BLaER1 (cell line): ENCODE data around the gene PHACTR3.

Source experiments
- H3K27ac ChIP-seq: shearing (Covaris generic); formaldehyde crosslinking; 2 replicates; pipeline ENCODE4 v1.8.1; 2022
- H3K27me3 ChIP-seq: shearing (Covaris generic); formaldehyde crosslinking; 2 replicates; pipeline ENCODE4 v1.8.1; 2022
- H3K36me3 ChIP-seq: shearing (Covaris generic); formaldehyde crosslinking; 2 replicates; pipeline ENCODE4 v1.8.1; 2022
- H3K4me1 ChIP-seq: shearing (Covaris generic); formaldehyde crosslinking; 2 replicates; pipeline ENCODE4 v1.8.1; 2022
- H3K4me2 ChIP-seq: shearing (Covaris generic); formaldehyde crosslinking; 2 replicates; pipeline ENCODE4 v1.8.1; 2022
- H3K4me3 ChIP-seq: shearing (Covaris generic); formaldehyde crosslinking; 2 replicates; pipeline ENCODE4 v1.8.1; 2022
- H3K9ac ChIP-seq: shearing (Covaris generic); formaldehyde crosslinking; 2 replicates; pipeline ENCODE4 v1.8.1; 2022
- H3K9me3 ChIP-seq: shearing (Covaris generic); formaldehyde crosslinking; 2 replicates; pipeline ENCODE4 v1.8.1; 2022
- H4K20me1 ChIP-seq: shearing (Covaris generic); formaldehyde crosslinking; 2 replicates; pipeline ENCODE4 v1.8.1; 2022
- Cebpa-rat ChIP-seq: shearing (Covaris generic); IDR thresholded peaks from 2 replicates; pipeline ENCODE4 v1.8.1; 2022

PHACTR3 gene

DNA sequence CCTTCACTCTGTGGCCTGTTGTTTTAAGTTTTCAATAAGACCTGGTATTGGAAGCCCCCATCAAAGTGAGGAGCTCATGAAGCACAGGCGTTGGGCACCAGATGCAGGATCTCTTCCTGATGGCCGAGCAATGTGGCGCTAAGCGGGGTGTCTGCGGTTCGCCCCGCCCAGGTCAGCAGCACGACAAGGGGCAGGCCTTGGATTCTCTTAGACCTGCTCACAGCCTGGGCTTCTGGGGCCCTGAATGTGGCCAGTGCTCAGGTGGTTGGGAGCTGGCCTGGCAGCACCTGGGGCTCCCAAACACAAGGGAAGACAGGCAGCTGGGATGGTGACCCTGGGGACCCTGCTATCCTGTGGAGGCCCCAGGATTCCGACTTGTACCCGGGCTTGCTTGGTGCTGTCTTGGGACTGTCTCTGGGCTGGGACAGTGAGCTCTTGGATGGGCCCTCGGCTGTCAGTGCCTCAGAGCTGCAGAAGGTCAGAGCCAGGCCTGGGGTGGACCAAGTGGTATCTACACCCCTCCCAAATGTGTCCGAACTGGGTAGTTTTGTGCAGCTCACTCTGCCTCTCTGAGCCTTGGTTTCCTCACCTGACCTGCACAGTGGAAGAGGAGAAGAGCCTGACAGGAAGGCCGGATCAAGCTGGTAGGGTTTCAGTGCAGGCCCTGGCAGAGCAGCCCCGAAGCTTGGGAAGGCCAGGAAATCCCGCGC, 69.1 kb downstream of the PHACTR3 start:
- peak overlapping the region; percentile 65 for H3K4me2 ChIP-seq
- H4K20me1 ChIP-seq: peaks cover 100% of the 10 kb centered on the region
- H3K27me3 ChIP-seq: no peaks in the 10 kb centered on the region
- H3K4me1 ChIP-seq: peaks cover 98% of the 10 kb centered on the region
- peak overlapping the region; percentile 47; the same call in 1 of the 2 replicates for H3K9ac ChIP-seq
- no peaks in the 10 kb centered on the region for H3K9me3 ChIP-seq
- no peak for TF ChIP-seq Cebpa-rat
- peak overlapping the region; percentile 64 for H3K27ac ChIP-seq
- H3K36me3 ChIP-seq: peaks cover 91% of the 10 kb centered on the region
- H3K4me3 ChIP-seq: no peak overlapping the region

DNA sequence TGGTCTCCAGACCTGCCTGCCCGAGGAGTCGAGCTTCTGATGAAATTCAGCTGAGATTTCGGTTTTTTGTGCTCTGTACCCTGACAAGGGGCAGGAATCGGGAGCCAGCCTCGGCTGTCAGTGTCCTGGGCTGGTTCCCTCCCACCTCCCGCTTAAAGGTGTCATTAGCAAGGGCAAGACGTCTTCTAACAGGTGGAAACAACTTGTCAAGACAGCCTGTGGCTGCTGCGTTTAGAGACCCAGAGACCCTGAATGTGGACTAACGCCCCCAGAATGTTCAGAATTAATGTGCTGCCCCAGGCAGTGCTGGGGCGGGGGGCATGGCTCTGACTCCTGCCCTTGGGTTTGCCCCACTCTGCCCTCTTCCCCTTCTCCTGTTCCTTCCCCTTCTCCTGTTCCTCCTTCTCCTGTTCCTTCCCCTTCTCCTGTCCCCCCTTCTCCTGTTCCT, 69.7 kb downstream of the PHACTR3 start:
- no peaks in the 10 kb centered on the region for H3K9me3 ChIP-seq
- peak overlapping the region; percentile 64; the same call in 1 of the 2 replicates for H3K27ac ChIP-seq
- H4K20me1 ChIP-seq: peaks cover 100% of the 10 kb centered on the region
- peak overlapping the region; percentile 47 for H3K9ac ChIP-seq
- no peak for TF ChIP-seq Cebpa-rat
- no peaks in the 10 kb centered on the region for H3K27me3 ChIP-seq
- peaks cover 97% of the 10 kb centered on the region for H3K4me1 ChIP-seq
- H3K4me3 ChIP-seq: no peak overlapping the region
- H3K4me2 ChIP-seq: peak overlapping the region; percentile 65
- H3K36me3 ChIP-seq: peaks cover 91% of the 10 kb centered on the region

DNA sequence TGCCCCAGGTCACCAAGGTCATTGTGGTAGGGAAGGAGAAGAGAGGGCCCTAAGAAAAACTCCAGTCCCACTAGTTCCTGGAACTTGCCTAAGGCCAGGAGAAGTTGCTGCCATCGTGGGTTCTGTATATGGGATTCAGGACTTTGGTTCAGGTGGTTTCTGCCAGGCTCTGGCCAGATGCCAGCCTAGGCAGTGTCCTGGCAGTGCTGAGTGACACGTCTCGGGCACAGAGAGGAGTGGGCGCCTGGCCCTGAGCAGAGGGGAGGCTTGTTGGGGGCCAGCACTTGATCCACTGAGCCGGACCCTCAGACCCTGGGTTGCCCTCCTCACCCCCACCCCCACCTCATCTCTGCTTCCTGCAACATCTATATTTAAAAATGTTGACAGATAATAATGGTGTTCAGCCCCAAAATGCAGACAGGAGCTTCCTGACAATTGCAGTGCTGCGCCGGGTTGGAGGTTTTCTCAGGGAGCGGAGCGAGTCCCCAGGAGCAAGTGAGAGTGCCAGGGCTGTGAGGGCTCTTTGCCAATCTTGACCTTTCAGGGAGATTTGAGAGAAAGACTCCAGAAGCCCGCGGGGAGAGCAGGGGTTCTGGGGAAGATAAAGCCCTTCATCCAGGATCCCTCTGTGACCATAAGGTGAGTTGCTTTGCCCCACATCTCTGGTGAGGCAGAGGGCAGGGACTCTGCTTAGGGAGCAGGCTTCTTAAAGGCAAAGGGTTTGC, 71.9 kb downstream of the PHACTR3 start:
- Histone ChIP-seq H3K27ac (no peak overlapping the region), H3K4me2 (peak overlapping the region; percentile 52), H3K4me3 (no peak overlapping the region), H3K4me1 (peaks cover 96% of the 10 kb centered on the region), H3K36me3 (peaks cover 89% of the 10 kb centered on the region), H3K9me3 (no peaks in the 10 kb centered on the region), H4K20me1 (peaks cover 100% of the 10 kb centered on the region), H3K27me3 (no peaks in the 10 kb centered on the region), H3K9ac (no peak overlapping the region)
- no peak for TF ChIP-seq Cebpa-rat

DNA sequence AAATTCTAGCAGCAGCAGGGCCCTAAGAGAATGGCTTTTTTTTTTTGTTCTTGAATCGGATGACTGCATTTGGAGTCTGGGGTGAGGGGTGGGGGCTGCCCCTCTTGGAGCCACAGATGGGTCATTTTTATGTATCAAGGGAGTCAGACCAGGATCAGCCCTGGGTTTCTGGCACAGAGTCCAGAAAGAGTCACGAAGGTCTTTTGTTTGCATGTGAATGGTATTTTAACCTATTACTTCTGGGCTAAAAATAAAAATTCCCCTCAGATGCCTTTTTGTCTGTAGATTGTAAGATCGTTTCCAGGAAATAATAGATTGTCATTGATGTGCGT, 72.5 kb downstream of the PHACTR3 start:
- Histone ChIP-seq H3K4me1 (peaks cover 96% of the 10 kb centered on the region), H3K27ac (no peak overlapping the region), H3K9ac (no peak overlapping the region), H3K4me3 (no peak overlapping the region), H4K20me1 (peaks cover 100% of the 10 kb centered on the region), H3K9me3 (no peaks in the 10 kb centered on the region), H3K36me3 (peaks cover 89% of the 10 kb centered on the region), H3K27me3 (no peaks in the 10 kb centered on the region), H3K4me2 (peak overlapping the region; percentile 52)
- no peak for TF ChIP-seq Cebpa-rat

DNA sequence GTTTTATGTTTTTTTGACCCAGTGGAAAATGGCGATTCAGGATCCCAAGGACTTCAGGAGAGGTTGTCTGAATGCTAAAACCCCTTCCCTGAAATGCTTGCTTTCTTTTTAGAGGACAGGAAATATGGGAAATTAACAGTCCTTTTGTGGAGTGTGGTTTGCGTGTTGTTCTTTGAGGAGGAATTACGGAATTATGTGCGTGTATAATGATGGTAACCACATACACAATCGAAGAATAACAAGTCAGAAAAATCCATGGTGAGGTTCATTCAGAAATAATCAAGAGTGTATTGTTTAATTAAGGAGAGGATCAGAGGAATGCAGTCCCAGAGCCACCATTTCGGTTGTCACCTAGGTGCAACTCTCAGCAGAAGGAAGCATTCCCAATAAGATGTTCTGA, 73.2 kb downstream of the PHACTR3 start:
- Histone ChIP-seq H3K27me3 (no peaks in the 10 kb centered on the region), H3K9ac (no peak overlapping the region), H3K4me2 (peak overlapping the region; percentile 52; the same call in 1 of the 2 replicates), H3K4me1 (peaks cover 96% of the 10 kb centered on the region), H3K27ac (no peak overlapping the region), H3K4me3 (no peak overlapping the region), H3K9me3 (no peaks in the 10 kb centered on the region), H4K20me1 (peaks cover 100% of the 10 kb centered on the region), H3K36me3 (peaks cover 89% of the 10 kb centered on the region)
- no peak for TF ChIP-seq Cebpa-rat

DNA sequence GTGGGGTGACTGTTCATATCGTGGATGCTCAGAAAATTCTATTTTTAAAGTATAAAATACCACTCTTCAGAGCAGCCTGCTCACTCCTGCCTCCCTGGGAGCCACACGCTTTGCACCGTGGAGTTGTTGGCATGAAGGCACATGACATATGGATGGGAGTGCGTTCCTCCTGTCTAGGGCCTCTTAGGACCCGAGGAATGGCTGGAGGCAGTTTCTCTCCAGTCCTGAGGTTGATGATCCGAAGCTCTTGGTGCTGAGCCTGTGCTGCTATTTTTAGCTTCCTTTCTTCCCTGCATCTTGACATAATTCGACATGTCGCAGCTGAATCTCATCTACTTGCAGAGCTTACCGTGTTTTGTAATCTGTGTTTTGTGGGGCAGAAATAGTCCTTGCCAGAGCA, 73.9 kb downstream of the PHACTR3 start:
- Histone ChIP-seq H3K9ac (no peak overlapping the region), H3K4me1 (peaks cover 96% of the 10 kb centered on the region), H4K20me1 (peaks cover 100% of the 10 kb centered on the region), H3K4me2 (peak overlapping the region; percentile 22), H3K36me3 (peaks cover 89% of the 10 kb centered on the region), H3K27me3 (no peaks in the 10 kb centered on the region), H3K27ac (no peak overlapping the region), H3K9me3 (no peaks in the 10 kb centered on the region), H3K4me3 (no peak overlapping the region)
- TF ChIP-seq Cebpa-rat: no peak

DNA sequence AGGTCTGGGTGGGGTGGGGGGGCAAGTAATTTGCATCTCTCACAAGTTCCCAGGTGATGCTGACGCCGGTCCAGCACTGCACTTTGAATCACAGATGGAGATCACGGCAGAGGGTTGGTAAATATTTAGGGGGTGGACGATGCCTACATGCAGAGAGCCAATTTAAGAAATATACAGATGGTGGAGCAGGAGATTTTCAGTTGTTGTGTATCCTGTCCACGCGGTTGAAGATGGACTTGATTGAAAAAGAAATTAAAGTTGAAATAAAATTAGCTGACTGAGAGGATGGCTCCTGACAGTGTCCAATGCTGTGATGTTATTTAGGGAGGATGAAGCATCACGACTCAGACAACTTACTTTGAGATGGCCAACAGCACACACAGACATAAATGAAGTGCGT, 74.6 kb downstream of the PHACTR3 start:
- no peak overlapping the region for H3K4me3 ChIP-seq
- TF ChIP-seq Cebpa-rat: no peak
- H3K9me3 ChIP-seq: no peaks in the 10 kb centered on the region
- peaks cover 96% of the 10 kb centered on the region for H3K4me1 ChIP-seq
- H3K4me2 ChIP-seq: peak overlapping the region; percentile 22; the same call in 1 of the 2 replicates
- H3K36me3 ChIP-seq: peaks cover 88% of the 10 kb centered on the region
- no peak overlapping the region for H3K9ac ChIP-seq
- no peak overlapping the region for H3K27ac ChIP-seq
- H4K20me1 ChIP-seq: peaks cover 100% of the 10 kb centered on the region
- H3K27me3 ChIP-seq: no peaks in the 10 kb centered on the region

DNA sequence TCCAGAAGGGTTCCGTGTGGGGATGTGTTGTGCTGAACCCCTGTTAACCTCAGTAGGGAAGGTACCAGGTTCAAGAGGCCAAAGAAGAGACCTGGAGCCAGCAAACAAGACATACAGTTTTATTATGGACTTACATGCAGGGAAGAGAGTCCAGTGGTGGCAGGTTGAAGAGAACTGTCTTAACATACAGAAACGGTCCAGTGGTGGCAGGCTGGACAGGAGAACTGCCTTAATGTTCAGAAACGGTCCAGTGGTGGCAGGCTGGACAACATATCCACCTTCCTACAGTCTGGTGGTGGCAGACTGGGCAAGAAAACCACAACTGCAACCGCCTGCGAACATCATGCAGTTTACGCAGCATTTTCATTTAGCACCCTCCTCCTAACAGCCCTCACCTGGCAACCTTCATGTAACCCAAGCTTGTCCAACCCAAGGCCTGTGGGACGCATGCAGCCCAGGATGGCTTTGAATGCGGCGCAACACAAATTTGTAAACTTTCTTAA, 75.9 kb downstream of the PHACTR3 start:
- Histone ChIP-seq H3K4me1 (peaks cover 98% of the 10 kb centered on the region), H3K36me3 (peaks cover 98% of the 10 kb centered on the region), H3K27ac (no peak overlapping the region), H3K27me3 (no peaks in the 10 kb centered on the region), H3K4me2 (peak overlapping the region; percentile 22; the same call in 1 of the 2 replicates), H4K20me1 (peaks cover 100% of the 10 kb centered on the region), H3K4me3 (no peak overlapping the region), H3K9me3 (peaks cover 7% of the 10 kb centered on the region; the same call in 1 of the 2 replicates), H3K9ac (no peak overlapping the region)
- TF ChIP-seq Cebpa-rat: no peak

DNA sequence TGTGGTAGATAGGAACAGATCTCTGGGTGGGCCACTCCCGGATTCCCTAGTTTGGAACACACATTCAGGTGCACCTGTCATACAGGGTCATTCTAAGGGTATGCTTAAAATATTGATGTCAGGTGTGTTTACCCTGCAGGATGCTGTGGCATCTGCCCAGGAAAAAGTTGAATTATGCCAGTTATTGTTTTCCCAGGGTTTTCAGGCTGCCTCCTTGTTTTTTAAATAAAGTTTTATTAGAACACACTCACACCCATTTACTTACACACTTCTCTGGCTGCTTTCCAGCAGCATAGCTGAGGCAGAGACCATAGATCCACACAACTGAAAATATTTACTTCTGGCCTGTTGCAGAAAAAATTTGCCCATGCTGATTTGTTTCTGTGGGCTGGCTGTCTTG, 76.5 kb downstream of the PHACTR3 start:
- H3K4me3 ChIP-seq: no peak overlapping the region
- H3K4me2 ChIP-seq: no peak overlapping the region
- peaks cover 98% of the 10 kb centered on the region for H3K4me1 ChIP-seq
- peaks cover 98% of the 10 kb centered on the region for H3K36me3 ChIP-seq
- peaks cover 100% of the 10 kb centered on the region for H4K20me1 ChIP-seq
- H3K27me3 ChIP-seq: no peaks in the 10 kb centered on the region
- H3K9me3 ChIP-seq: peaks cover 13% of the 10 kb centered on the region; the same call in 1 of the 2 replicates
- TF ChIP-seq Cebpa-rat: no peak
- H3K9ac ChIP-seq: no peak overlapping the region
- no peak overlapping the region for H3K27ac ChIP-seq

DNA sequence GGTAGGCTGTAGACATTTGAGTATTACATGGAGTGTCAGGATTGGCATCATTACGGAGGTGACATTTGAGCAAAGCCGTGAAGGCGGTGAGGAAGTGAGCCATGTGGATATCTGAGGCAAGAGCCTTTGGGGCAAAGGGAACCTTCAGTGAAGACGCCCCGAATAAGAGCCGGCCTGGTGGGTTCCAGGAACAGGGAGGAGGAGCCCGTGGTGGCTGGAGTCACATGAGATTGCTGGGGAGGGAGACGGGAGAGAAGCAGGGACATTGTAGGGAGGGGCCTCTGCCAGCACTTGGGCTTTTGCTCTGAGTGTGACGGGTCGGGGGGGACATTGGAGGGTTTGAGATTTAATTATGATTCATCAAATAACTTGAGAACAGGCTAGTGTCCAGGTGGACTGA, 78.3 kb downstream of the PHACTR3 start:
- H3K27me3 ChIP-seq: no peaks in the 10 kb centered on the region
- H3K27ac ChIP-seq: no peak overlapping the region
- no peak for TF ChIP-seq Cebpa-rat
- H3K9ac ChIP-seq: no peak overlapping the region
- H3K4me1 ChIP-seq: peaks cover 98% of the 10 kb centered on the region
- H3K9me3 ChIP-seq: peaks cover 14% of the 10 kb centered on the region; the same call in 1 of the 2 replicates
- H4K20me1 ChIP-seq: peaks cover 100% of the 10 kb centered on the region
- H3K4me3 ChIP-seq: no peak overlapping the region
- H3K4me2 ChIP-seq: peak overlapping the region; percentile 52
- H3K36me3 ChIP-seq: peaks cover 84% of the 10 kb centered on the region
